Thyroid gland (tissue), 4 donors: ENCODE data around the gene ZNF70. TPM values are rescaled to one million over a fixed set of nuclear protein-coding genes. Genes with fewer than 3 reads are reported as not detected.

Source experiments
- DNase-seq, 2 donors: peaks; one replicate each; pipeline ENCODE4 v3.0.0-alpha.2; 2019
- H3K27ac ChIP-seq, 3 donors: fragments of 200-600 bp; sonication (generic); 1 replicate in 2 of 3; 2 replicates in 1 of 3; pipeline ENCODE4 v1.5.1; 2016 to 2019; ENCODE audit warnings: mild to moderate bottlenecking in 1 of 3, moderate library complexity in 1 of 3
- H3K27me3 ChIP-seq: fragments of 200-600 bp; sonication (generic); one replicate; pipeline ENCODE4 v1.5.1; 2019
- H3K36me3 ChIP-seq, 2 donors: fragments of 200-600 bp; sonication (generic); one replicate each; pipeline ENCODE4 v1.5.1; 2016 to 2019
- H3K4me1 ChIP-seq, 2 donors: fragments of 200-600 bp; sonication (generic); one replicate each; pipeline ENCODE4 v1.5.1; 2017 to 2019
- H3K4me3 ChIP-seq, 3 donors: fragments of 200-600 bp; sonication (generic); replicated peaks in 1 of 3; 1 replicate in 2 of 3; 2 replicates in 1 of 3; pipeline ENCODE4 v1.5.1; 2016; ENCODE audit warnings: mild to moderate bottlenecking in 1 of 3
- H3K9me3 ChIP-seq: fragments of 200-600 bp; sonication (generic); one replicate; pipeline ENCODE4 v1.5.1; 2017
- CTCF ChIP-seq, 6 experiments: fragments of 200-600 bp in 3 of 6; fragments of 450-650 bp in 3 of 6; sonication (generic) in 3 of 6; IDR thresholded peaks; one replicate each; pipeline ENCODE4 v1.5.1; 2016 to 2019; ENCODE audit warnings: antibody characterized with exemption in 6 of 6, mild to moderate bottlenecking in 2 of 6, inconsistent platforms in 1 of 6, moderate library complexity in 1 of 6
- POLR2A ChIP-seq, 2 donors: fragments of 450-650 bp; IDR thresholded peaks; one replicate each; pipeline ENCODE4 v1.6.1; 2017; ENCODE audit warnings: antibody characterized with exemption in 2 of 2, mild to moderate bottlenecking in 2 of 2, moderate library complexity in 1 of 2
- WGBS, 2 donors: methylation state at CpG; one replicate each; pipeline ENCODE4 v1.1.5; 2017; 5-methylcytosine and 5-hydroxymethylcytosine counted together
- intact Hi-C: fragments of 100-400 bp; cut with DNase I; formaldehyde crosslinking; loops from one replicate; pipeline ENCODE4 v1.15.1; 2023
- total RNA-seq, 4 donors: library from RNA; depleted of rRNA; stranded (reverse); fragments of >200 nt; gene quantifications; one replicate each; pipeline ENCODE4 v1.2.3, GENCODE V29; 2016

Gene ZNF70
- total RNA-seq, 4 donors from 2014 or later, result 5.0 to 10.7 (median 7.4) TPM

DNA sequence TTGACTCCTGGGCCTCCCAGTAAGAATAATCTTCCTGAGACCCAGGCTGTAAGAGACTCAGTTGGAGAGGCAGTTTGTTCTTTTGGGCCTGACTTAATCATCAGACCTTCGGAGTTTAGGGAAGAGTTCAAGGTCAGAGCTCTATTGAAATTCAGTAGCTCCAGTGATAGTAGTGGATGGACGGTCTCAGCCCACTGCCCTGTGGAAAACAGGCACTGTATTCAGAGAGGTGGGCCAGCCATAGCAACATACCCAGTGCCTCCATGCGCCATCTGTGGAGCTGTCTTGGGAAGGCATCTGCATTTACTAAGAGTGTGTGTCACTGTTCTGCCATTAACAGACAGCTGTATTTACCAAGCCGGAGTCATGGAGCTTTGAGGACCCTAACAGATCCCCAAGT is 38.7 kb upstream of the ZNF70 start:
- Histone ChIP-seq H3K27ac (no peak overlapping the region), H3K27me3 (no peaks in the 10 kb centered on the region), H3K4me3 (no peak overlapping the region), H3K4me1 (peaks cover 21% of the 10 kb centered on the region in 2 donors), H3K36me3 (peaks cover 14 to 24% of the 10 kb centered on the region in 2 donors), H3K9me3 (no peaks in the 10 kb centered on the region)
- TF ChIP-seq POLR2A (IDR thresholded peaks at IDR 0.05) (no peak), CTCF (IDR thresholded peaks at IDR 0.05) (no peak)
- WGBS, 2 donors, result 85 to 88% methylated on average over 4 of the region's 4 CpGs
- intact Hi-C loops, result loop anchor here (5.0 kb wide), 1 partner anchor 53 kb away; no protein-coding TSS in a partner anchor
- no peak for DNase-seq

DNA sequence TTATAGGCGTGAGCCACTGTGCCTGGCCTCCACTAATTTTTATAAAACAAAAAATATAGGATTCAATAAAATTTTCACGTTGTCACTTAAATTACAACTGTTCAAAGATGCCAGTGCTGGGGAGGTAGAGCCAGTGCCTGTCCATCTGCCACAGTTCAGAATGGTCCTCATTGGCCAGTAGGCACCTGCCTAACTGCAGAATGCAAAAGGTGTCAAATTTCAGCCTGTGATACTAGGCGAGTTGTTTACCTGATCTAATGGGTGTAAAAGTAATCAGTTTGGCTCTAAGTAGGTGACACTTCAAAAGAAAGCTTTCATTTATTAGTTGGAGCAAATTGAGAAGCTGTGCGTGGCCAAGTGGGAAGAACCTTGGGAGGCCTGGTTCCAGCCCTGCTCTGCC is 38.2 kb upstream of the ZNF70 start:
- Histone ChIP-seq H3K4me1 (peaks cover 21% of the 10 kb centered on the region in 2 donors), H3K9me3 (no peaks in the 10 kb centered on the region), H3K36me3 (peaks cover 12 to 19% of the 10 kb centered on the region in 2 donors), H3K27me3 (no peaks in the 10 kb centered on the region), H3K4me3 (no peak overlapping the region), H3K27ac (no peak overlapping the region)
- no peak for DNase-seq
- 71 to 76% methylated on average over 4 of the region's 4 CpGs for WGBS, 2 donors
- intact Hi-C loops, result loop anchor here (5.0 kb wide), 1 partner anchor 53 kb away; no protein-coding TSS in a partner anchor
- TF ChIP-seq CTCF (IDR thresholded peaks at IDR 0.05), result no peak
- no peak for TF ChIP-seq POLR2A (IDR thresholded peaks at IDR 0.05)

- Histone ChIP-seq H3K27ac (no peak overlapping the region), H3K9me3 (no peaks in the 10 kb centered on the region), H3K27me3 (no peaks in the 10 kb centered on the region), H3K36me3 (peaks cover 0 to 7% of the 10 kb centered on the region in 2 donors), H3K4me1 (peaks cover 21% of the 10 kb centered on the region in 2 donors), H3K4me3 (peak overlapping the region; percentile 47 to 94 (median 52))
- TF ChIP-seq CTCF (IDR thresholded peaks at IDR 0.05) (no peak), POLR2A (IDR thresholded peaks at IDR 0.05) (no peak)
- no peak for DNase-seq
- 54 to 63% methylated on average over 3 of the region's 3 CpGs for WGBS, 2 donors
- intact Hi-C loops, result loop anchor here (5.0 kb wide), 1 partner anchor 54 kb away; no protein-coding TSS in a partner anchor
Observed at GRCh38 chr22:23787910-23788309, 37.0 kb upstream of the ZNF70 start.

GRCh38 chr22:23787600-23787896 is 36.6 kb upstream of the ZNF70 start:
- no peaks in the 10 kb centered on the region for H3K27me3 ChIP-seq
- H3K4me1 ChIP-seq, result peaks cover 21% of the 10 kb centered on the region in 2 donors
- no peaks in the 10 kb centered on the region for H3K9me3 ChIP-seq
- 2 to 4% methylated on average over 5 of the region's 5 CpGs for WGBS, 2 donors
- peaks cover 0 to 5% of the 10 kb centered on the region in 2 donors for H3K36me3 ChIP-seq
- peak overlapping the region; percentile 47 to 94 (median 52) for H3K4me3 ChIP-seq
- TF ChIP-seq CTCF (IDR thresholded peaks at IDR 0.05), result no peak
- TF ChIP-seq POLR2A (IDR thresholded peaks at IDR 0.05), result no peak
- DNase-seq, result no peak
- H3K27ac ChIP-seq, result peak overlapping the region in 2 of 3 donors; percentile 97 to 100
- intact Hi-C loops, result loop anchor here (5.0 kb wide), 1 partner anchor 55 kb away; no protein-coding TSS in a partner anchor

DNA sequence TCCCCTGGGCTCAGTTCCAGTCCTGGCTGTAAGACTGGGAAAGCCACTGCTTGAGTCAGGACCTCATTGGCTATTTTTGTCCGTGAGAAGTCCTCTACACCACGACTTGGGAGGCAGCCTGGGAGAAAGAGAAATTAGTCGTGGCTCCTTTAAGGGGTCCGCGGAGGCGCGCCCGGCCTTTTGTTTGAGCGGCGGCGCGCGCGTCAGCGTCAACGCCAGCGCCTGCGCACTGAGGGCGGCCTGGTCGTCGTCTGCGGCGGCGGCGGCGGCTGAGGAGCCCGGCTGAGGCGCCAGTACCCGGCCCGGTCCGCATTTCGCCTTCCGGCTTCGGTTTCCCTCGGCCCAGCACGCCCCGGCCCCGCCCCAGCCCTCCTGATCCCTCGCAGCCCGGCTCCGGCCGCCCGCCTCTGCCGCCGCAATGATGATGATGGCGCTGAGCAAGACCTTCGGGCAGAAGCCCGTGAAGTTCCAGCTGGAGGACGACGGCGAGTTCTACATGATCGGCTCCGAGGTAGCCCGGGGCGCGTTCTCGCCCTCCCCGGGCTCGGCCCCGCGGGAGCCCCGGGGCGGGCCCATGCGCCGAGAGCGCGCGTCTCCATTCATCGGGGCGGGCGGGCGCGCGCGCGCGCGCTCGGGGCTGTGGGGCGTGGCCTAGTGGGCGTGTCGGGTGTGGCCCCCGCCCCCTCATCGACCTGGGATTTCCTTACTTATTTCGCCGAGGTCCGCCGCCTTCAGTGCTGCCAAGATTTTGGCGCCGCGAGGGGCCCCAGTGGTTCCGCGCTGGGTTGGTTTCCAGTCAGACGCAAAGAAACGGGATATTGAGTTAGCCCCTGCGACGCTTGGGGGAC is 36.1 kb upstream of the ZNF70 start, which contains the start of gene SMARCB1:
Gene SMARCB1 (plus strand): TSS at position 215 of the 848 bp plus-strand sequence. CDS start 204 bp downstream, at position 419.
- H3K4me1 ChIP-seq, result peaks cover 21% of the 10 kb centered on the region in 2 donors

More for the DNA sequence above, 36.1 kb upstream of the ZNF70 start, which contains the start of gene SMARCB1:
- intact Hi-C loops, result loop anchor here (5.0 kb wide), 1 partner anchor 55 kb away; no protein-coding TSS in a partner anchor
- Histone ChIP-seq H3K4me3 (peak within 1 kb of the TSS; percentile 47 to 94 (median 52)), H3K27ac (peak within 1 kb of the TSS; percentile 96 to 100 (median 97)), H3K36me3 (peaks cover 0 to under 1% of the 10 kb centered on the region in 2 donors), H3K27me3 (no peaks in the 10 kb centered on the region), H3K9me3 (no peaks in the 10 kb centered on the region)
- DNase-seq, result peak; percentile 91 to 92
- TF ChIP-seq POLR2A (IDR thresholded peaks at IDR 0.05) (peak; percentile 12 to 76), CTCF (IDR thresholded peaks at IDR 0.05) (no peak)
- WGBS, 2 donors, result 0% methylated on average over 11 to 16 of the region's 97 CpGs
